Iris pigment epithelial cell (primary cell): Measurements from ENCODE around the gene LAPTM5.
A peak's percentile ranks its signal among the peaks of the same experiment; 100 is the strongest.

Experiments
- DNase-seq: peaks from one replicate; pipeline ENCODE4 v3.0.0-alpha.2; 2011; ENCODE audit warnings: low read depth

The LAPTM5 gene

DNA sequence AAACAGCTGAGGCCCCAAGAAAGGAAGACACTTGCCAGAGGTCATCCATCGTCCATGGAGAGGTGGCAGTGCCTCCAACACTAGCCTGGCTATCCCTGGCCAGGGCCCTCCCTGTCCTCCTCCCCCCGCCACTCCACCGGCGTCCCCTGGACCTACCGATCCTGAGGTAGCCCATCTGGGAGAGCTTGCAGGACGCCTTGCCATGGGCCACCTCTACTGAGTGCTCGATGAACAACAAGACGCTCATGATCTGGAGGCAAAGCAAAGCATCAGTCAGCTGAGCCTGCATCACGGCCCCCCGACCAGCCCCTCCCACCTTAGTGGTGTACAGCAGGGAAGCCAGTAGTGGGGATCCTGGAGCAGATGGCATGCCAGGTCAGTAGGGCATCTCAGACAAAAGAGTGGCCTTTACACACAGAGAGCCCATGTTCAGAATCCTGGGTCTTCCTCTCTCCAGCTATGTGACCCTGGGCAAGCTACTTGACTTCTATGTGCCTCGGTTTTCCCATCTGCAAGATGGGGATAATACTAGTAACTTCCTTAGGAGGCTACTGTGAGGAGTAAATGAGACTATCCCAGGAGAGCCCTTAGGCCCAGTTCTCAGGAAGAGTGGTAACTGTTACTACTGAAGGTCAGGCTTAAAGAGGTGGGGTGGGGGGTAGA is 15.1 kb downstream of the LAPTM5 start:
- no peak for DNase-seq

DNA sequence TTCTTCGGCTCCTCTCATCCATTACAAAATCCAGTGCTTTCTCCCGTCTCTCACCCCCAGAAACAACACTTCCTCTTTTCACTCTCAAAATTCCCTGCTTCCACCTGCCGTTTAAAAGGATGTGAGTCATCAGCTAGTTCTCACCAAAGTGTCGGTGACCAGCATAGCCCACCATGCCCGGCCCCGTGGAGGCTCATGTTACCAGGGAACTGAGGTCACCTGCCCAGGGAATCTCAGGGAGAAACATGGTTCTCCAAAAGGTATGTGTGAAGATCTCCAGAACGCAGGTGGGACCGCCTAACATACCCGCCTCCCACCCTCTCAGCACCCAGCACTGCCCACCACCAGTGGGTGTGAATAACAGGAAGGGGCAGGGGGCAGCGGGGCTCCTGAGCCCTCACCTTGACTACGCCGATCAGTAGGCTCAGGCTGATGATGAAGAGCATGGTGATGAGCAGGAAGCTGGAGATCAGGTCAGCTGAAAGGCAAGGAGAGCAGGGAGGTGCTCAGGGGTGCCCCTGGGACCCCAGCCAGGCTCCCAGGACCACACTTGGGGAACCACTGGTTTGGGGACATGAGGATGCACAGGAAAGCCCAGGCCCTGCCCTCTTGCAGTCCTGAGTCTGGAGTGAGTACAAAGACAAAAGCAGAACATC is 16.2 kb downstream of the LAPTM5 start:
- no peak for DNase-seq

DNA sequence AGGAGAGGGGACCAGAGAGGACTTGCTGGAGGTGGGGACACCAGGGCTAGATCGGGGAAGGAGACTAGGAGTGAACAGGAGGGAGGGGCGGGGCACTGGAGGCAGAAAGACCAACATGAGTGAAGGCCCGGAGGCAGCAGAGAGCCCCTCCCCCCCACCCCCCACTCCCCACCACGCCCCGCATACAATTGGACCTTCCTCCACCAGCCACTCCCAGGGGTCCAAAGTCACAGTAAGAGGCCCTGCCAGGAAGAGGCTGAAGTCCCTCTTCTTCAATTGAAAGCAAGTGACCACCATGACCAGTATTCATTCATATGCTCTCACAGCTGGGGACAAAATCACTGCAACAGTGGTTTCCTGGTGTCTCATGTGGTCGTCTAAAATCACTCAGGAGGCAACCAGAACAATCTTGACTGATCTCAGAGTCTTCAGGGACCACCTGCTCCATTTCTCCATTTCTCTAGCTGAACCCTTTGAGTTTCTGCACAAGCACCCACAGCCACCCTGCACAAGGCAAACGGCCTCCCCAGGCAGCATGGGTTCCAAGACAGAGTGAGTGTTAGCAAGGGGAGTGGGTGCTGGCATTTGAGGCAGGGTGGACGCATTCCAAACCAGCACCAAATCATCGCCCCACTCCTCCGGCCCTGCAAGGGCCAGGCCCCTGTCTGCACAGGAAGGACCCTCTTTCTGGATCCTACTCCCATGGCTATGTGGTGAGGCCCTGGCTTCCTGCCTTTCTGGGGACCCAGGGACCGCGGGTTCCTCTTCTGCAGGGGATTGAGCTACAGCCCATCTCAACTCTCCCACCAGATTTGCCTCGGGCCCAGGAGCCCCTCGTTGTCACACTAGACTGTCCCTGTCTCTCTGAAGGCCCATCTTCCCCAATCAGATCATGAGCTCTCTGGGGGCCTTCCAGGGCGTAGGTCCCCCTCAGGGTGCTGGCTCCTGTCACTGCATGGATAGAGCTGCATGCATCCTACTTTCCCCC is 17.0 kb downstream of the LAPTM5 start:
- no peak for DNase-seq

DNA sequence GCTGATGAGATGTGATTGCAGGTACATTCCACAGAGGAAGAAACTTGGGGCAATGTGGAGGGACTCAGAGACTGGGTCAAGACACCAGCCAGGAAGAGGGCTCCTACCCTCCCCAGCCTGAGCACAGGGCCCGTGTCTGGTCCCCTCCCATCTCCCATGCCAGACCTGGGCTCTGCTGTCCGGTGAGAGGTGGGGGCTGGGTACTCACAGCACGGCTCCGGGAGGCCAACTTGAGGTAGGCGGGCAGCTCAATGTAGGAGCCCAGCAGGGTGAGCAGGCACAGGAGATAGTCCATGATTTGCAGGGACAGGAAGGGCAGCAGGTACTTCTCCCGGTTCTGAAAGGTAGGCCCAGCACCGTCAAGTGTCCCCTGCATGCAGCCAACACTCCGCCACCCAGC is 18.0 kb downstream of the LAPTM5 start:
- DNase-seq, result no peak

DNA sequence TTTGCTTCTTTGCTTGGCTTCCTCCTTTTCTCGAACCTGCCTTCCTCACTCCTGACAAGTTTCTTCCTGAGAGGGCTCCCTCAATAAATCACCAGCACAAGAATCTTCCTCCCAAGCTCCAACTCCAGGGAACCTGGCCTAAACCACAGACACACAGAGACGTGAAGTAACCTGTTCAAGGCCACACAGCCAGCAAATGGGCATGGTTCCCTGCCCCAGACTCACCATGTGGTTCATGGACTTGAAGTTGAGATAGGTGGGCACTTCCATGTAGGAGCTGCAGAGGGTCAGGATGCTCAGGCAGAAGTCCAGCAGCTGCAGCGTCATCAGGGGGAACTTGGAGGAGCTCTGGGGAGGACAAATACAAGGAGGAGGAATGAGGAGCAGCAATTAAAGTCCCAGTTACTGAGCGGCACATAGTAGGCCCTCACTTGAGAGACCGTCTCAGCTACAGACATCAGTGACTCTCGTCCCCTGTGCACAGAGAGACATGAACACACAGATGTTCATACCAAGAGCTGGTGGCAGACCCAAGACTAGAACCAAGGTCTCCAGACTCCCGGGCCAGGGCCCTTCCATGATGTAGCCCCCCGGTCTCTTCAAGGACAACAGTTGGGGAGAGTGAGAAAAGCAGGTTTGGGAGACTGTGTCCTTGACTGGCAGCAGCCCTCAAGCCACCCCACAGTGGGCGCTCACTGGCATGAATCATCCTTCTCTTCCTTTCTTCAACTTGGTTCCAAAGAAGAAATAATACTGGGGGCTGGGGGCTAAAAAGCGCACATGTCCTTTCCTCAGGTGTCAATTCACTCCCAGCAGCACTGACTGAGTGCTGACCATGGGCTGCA is 18.6 kb downstream of the LAPTM5 start:
- DNase-seq, result no peak

DNA sequence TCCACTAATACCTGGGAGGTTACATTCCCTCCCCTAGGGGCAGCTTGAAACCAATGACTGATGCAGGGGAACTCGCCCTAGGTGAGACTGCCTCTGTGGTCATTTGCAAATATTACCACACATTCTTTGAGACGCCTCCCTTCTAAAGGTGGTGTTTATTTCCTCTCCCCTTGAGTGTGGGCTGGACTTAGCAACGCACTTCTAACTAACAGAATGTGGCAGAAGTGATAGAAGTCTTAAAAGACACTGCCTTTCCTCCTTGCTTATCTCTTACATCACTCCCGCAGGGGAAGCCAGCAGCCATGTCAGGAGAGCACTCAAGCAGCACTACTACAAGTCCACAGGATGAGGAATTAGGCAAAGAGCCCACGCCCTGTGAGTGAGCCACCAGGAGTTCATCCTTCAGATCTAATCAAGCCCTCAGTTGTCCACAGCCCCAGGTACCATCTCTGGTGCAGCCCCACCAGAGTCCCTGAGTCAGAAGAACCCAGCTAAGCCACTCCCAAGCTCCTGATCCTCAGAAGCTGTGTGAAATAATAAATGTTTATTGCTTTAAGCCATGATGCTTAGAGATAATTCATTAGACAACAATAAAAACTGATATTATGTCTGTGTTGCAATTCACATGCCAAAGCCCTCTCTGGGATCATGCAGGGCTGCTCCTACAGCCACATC is 19.4 kb downstream of the LAPTM5 start:
- DNase-seq, result no peak

DNA sequence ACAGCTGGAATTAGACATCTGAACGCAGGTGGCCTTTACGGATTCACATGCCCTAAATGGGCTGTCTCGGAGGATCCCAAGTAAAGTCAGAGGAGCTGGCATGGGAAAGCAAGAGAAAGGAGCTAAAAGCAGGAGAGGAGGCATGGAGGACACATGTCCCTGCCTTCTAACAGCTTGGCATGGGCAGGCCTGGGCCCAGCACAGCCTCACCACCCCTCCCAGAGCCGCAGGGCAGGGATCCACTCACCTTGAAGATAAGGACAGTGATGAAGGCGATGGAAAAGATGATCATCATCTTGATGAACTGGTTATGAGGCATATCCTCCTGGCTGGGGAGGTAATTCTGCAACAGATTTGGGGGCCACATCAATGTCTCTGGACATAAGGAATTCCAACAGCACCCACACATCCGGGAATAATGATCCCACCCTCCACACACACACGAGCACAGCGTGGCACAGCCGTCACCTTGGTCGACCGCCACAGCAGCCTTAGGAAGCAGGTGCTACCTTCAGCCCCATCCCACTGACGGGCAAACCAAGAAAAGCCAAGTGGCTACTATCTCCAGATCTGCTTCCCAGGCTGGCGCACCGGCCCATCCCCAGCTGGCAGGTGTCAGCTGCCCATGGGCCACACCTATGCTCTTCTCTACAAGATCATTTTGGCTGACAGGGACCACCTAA is 20.1 kb downstream of the LAPTM5 start:
- no peak for DNase-seq

DNA sequence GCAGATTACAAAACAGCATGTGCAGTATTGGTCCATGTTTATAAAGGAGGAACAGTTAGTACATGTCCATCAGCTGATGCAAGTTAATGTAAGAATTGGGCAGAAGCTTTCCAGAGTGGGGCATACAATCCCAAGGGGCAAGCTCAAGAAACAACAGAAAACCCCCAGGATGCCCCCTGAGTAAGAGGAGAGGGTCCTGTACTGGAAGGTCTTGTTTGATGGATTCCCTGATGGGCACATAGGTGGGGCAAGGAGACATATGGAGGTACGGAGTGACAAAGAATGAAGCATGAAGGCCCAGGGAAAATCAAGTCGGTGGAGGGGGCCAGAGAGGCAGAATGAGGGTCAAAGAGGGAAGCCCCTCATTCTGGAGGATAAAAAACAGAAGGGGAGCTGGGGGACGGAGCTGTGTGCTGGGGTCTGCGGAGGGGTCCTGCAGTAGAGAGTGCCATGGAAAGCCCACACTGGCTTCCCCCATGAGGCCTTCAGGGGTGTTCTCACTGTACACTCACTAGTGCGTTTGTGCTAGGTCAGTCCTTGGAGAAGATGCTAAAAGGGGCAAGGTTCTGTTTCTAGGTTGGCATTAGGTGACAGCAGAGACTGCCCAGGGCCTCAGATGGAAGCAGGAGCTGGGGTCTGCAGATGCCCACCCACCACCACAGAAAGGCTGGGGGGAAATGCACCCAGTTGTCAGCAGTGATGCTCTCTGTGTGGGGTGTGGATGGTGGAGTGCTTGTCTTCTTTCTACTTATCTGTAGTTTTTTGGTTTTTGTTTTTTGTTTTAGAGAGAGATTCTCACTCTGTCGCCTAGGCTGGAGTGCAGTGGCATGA is 21.7 kb downstream of the LAPTM5 start:
- no peak for DNase-seq

DNA sequence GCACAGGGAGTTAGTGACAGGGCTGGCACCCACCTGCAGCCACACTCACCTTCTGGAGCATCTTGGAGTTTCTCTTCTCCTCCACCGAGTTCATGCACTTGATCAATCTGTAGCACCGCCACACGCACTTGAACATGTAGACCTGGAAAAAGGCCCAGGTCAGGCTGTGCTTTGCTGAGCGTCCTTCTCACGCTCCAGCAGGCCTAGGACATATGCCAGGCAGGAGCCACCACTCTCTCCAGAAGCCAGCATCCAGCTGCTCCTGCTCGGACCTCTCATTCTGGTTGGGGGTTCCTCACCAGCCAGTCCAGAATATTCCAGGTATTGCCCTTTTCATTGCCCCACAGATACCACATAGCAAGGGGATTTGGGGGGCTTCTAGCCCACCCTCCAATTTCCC is 22.4 kb downstream of the LAPTM5 start:
- DNase-seq, result no peak

DNA sequence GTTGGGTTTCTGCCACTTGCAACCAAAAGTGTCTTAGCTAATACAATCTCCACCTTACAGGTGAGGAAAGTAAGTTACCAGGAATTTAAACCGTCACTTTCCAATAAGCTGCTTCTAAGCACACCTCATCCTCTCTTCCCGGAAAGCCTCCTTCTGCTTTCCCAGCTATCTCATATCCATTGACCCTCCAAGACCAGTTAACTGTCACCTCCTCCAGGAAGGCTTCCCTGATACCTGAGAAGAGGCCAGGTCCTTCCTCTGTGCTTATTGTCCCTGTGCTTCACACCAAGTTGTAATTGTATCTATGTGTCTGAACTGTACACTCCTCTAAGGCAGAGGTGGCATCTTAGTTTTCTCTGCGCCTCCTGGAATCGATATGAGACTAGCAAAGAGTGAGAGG is 23.0 kb downstream of the LAPTM5 start:
- no peak for DNase-seq

DNA sequence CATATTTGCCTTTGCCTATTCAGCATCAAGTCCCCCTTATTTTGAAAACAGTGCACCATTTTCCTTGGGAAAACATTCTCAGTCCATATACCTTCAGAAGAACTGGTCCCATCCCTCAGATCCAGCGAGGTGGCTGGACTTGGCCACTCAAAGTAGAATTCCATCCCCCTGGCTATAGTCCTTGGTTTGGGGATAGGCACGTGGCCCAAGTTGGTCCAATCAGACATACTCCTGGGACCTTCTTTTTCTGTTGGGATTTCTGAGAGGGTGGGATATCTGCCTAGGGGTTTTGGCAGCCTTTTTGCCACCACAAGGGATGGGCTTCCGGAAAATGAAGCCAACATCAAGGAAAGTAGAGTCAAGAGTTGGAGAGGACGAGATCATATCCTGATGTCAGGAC is 23.5 kb downstream of the LAPTM5 start:
- no peak for DNase-seq

DNA sequence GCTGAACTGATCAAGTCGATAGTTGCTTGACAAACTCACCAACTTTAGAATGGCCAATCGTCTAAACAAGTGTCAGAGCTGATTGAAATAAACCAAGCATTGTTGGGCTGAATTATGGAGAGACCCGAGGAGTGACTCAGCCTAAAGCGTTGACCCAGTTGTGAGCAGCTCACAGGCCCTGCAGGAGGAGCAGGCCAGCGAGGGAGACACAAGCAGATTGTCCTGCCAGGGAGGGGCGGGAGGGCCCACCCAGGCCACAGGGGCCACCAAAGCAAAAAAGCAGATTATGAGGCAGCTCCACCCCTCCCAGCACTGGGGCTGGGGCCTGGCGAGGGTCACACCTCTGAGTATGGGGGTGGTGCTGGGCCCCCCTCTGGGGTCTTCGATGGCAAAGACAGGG is 24.1 kb downstream of the LAPTM5 start:
- peak; percentile 29 for DNase-seq

DNA sequence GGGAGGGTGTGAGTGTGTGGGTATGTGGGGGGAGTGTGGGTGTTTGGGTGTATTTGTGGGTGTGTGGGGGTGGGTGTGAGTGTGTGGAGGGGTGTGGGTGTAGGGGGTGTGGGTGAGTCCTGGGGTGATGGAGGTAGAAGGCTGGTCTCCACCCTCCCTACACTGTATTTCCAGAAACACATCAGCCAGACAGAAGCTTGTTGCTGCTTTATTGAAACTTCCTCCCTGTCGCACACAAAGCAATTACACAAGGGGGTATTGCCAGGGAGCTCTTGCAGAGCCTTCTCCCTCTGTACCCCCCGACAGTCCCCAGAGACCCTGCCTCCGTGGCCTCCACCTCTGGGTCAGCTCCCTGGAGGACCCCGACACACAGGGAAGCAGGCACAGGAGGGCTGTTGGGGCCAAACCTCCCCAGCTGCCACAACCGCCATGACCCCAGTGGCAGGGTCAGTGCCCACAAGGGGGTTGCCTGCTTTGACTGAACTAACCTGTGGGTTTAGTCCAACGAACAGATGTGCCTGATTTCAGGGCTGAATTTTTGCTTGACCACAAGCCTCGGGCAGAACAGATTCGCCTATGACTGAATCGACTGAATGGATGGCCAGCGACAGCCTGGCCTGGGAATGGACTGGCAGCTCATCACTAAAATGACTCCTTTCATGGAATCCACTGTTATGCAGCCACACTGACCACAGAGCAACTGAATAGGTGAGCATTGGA is 25.1 kb downstream of the LAPTM5 start:
- peak; percentile 10 for DNase-seq

DNA sequence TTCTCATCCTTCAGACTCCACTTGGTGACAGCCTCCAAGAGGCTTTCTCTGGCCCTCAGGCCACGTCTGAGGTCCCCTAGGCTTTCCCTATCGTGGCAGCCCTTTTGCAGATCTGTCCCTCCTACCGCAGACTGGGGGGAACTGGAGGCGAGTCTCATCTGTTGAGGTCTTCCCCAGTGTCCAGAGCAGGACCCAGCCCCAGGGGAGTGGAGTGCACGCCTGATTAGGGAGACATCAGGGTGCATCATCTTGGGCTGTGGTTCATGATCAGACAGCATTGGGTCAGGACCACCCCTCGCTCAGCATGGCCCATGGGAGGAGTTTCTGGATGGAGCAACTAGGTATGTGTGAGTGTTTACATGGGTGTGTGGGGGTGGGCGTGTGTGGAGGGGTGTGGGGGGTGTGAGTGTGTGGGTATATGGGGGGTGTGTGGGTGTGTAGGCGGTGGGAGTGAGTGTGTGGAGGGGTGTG is 25.7 kb downstream of the LAPTM5 start:
- no peak for DNase-seq

DNA sequence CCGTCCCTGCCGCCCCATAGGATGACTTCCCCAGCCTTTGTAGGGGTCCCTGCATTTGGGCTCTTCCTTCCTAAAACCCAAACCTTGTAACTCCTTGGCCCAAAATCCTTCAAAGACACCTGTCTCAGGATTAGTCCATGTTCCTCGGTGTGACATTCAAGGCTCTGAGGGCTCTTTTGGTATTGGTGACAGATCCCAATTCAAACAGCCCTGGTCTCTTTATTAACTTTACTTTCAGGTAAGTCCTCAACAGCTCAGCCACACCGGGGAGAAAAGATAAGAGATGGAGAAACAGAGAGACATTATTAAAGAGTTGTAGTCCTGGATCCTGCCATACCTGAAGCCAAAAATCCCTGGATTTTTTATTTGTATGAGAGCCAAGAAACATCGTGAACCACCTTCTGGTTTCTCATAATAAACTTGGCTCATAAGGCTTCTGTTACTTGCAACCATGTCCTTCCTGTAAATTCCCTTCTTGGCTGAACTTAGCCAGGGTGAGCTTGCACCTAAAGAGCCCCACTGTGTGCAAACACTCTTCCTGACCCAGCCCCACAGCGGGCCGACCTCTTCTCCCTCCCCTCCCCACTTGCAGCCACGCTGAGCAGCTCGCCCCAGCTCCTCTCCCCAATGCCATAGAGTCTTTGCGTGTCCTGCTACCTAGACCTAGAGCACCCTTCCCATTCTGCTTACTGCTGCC is 26.3 kb downstream of the LAPTM5 start:
- no peak for DNase-seq

DNA sequence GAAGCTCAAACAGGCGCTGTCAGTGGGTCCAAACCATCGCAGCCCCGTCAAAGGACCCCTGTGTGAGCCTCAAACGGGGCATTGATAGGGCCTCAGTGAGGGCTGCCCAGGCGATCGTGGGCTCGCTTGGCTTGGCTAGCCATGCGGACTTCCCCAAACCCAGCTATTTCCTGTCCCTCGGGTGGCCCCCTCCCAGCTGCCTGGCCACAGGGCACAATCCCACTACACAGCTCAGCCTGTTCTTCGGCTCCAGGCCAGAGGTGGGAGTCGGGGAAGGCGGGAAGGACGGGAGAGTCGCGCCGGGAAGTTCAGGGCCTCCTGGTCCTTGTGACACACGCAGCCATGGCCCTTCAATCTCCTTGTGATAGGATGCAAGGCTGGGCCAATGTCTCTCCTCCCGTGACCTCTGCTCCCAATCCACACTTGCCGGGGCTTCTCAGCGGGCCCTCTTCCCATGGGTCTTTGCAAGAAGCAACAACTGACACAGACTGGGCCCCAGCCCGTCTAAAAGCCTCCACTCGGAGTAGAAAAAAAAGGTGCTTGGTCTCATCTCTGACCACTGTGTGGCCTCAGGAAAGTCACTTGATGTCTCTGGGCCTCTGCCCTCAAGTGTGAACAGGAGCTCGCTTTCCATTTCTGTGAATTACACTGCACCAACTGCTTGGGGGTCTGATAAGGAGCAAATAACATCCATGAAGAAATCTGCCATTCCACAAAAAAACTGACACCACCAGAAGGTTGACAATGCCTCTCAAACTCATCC is 27.0 kb downstream of the LAPTM5 start:
- no peak for DNase-seq

DNA sequence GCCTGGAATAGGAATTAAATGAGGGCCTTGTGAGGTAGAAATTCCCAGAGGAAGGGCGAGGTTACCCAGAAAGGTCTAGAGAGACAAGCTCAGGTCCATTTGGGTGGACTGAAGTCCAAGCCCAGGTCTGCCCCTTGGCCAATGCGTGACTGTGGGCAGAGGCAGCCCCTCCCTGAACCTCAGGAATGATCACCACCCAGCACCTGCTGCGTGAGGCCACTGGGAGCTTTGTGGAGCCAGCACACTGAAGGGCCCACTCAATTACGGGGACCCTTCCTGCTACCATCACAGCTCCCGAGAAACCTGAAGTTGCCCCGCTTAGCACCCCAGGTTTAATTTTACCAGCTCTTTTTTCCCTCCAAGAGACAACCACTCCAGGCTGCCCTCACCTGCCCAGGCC is 27.7 kb downstream of the LAPTM5 start:
- no peak for DNase-seq
